Stimulated activated naive CD8-positive, alpha-beta T cell treated with anti-CD3 and anti-CD28 coated beads, Interleukin-15, Interleukin-2, amounts not matched to agents 100 U/mL and 50 U/mL, for 24 hours (primary cell): ENCODE results near the gene PDCD1.

Source experiments
- ATAC-seq: fragments of 150-1000 bp; cut with Tn5 transposase; one replicate; pipeline ENCODE4 v1.10.0; 2021
- DNase-seq: peaks from one replicate; pipeline ENCODE4 v3.0.0; 2021

PDCD1 gene

DNA sequence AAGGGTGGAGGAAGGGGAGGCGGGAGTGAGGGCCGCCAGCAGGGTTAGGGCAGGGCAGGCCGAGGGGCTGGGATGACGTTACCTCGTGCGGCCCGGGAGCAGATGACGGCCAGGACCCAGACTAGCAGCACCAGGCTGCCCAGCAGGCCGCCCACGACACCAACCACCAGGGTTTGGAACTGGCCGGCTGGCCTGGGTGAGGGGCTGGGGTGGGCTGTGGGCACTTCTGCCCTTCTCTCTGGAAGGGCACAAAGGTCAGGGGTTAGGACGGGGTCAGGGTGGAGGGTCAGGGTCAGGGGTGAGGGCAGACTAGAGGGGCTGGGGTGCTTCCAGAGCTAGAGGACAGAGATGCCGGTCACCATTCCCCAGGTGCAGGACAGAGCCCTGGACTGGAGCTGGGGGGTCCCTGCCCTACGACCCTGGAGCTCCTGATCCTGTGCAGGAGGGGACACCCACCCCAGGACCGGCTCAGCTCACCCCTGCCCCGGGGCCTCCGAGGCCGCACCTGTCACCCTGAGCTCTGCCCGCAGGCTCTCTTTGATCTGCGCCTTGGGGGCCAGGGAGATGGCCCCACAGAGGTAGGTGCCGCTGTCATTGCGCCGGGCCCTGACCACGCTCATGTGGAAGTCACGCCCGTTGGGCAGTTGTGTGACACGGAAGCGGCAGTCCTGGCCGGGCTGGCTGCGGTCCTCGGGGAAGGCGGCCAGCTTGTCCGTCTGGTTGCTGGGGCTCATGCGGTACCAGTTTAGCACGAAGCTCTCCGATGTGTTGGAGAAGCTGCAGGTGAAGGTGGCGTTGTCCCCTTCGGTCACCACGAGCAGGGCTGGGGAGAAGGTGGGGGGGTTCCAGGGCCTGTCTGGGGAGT lies 6.3 kb downstream of the PDCD1 start:
- DNase-seq, result no peak

DNA sequence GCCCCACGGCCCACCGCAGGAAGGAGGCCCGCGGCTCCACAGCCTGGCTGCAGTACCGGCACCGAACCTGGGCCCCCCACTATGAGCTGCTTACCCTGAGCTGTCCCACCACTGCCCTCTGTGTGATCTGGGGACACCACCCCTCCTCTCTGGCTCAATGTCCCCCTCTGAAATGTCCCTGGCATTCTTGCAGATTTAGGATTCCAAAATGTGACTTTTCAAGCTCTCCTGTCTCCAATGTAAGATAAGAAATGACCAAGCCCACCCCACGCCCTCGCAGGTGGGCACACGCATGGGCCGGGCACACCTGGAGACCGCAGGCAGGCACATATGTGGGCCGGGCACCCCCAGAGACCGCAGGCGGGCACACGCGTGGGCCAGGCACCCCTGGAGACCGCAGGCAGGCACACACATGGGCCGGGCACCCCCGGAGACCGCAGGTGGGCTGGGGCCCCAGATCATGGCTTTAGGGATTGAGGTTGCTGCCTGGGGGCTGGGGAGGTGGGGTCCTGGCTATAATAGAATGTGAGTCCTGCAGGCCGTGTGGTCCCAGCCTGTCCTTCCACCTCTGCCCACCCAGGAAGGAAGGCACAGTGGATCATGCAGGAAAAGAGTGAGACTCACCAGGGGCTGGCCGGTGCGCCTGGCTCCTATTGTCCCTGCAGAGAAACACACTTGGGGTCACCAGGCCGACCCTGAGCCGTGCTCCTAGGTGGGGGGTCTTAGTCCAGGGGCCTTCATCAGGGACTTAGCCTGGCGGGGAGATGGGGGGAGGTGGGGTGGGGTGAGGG lies 7.2 kb downstream of the PDCD1 start:
- no peak for DNase-seq
- no peak for ATAC-seq

More for the DNA sequence above, 6.3 kb downstream of the PDCD1 start:
- ATAC-seq, result no peak

DNA sequence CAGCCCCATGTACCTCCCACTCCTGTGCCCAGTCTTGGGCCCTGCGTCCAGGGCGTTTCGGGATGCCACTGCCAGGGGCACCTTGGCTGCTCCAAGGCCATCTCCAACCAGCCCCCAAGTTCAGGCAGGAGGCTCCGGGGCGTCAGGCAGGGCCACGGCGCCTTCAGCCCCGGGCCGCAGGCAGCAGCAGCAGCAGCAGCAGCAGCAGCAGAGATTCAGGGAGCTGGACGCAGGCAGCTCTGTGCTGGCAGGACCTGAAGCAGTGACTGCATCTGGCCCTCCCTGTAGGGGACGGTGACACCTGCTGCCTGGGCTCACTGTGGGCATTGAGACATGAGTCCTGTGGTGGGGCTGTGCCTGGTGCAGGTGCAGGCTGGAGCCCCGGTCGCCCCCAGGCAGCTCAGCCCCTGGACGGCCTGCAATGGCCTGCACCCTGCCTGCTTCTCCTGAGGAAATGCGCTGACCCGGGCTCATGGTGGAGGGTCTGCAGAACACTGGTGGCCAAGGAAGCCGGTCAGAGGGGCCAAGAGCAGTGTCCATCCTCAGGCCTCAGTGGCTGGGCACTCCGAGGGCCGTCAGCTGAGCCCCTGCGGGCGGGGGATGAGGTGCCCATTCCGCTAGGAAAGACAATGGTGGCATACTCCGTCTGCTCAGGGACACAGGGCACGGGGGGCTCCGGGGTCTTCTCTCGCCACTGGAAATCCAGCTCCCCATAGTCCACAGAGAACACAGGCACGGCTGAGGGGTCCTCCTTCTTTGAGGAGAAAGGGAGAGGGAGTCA lies 8.0 kb downstream of the PDCD1 start:
- ATAC-seq (no peak), DNase-seq (no peak)

DNA sequence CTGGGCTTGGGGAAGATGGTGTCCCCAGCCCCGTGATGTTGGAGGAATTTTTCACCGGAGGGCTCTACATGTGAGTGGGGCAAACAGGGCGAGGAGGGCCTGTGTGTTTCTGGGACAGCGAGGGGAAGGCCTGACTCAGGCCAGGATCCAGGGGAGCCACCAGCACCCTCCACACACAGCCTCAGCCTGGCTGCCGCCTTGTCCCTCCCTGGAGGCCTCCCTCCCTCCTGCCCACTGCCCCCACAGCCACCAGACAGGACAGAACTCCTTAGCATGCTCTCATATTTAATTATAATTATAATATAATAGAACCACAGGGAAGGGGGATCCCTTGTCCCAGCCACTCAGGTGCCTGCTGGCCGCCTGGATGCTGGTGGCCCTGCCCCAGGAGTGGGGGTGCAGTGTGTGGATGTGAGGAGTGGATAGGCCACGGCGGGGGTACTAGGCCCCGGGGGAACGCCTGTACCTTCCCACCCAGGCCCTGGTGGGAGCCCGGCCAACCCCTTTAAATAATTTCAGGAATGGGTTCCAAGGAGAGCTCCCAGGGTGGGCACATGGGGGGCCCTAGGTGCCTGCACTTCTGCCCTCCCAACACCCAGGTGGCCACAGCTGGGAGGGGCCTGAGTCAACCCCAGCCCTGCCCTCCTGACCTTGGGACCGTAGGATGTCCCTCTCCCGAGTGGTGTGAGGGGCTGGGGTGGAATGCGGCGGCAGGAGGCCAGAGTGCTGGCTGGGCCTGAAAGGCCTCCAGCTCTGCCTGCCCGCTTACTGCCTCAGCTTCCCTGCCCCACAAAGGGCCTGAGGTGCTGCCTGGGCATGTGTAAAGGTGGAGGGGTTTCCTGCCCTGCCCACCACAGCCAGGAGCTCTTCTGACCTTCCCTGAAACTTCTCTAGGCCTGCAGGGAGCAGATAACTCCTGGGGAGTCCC lies 8.8 kb downstream of the PDCD1 start:
- ATAC-seq (no peak), DNase-seq (no peak)

DNA sequence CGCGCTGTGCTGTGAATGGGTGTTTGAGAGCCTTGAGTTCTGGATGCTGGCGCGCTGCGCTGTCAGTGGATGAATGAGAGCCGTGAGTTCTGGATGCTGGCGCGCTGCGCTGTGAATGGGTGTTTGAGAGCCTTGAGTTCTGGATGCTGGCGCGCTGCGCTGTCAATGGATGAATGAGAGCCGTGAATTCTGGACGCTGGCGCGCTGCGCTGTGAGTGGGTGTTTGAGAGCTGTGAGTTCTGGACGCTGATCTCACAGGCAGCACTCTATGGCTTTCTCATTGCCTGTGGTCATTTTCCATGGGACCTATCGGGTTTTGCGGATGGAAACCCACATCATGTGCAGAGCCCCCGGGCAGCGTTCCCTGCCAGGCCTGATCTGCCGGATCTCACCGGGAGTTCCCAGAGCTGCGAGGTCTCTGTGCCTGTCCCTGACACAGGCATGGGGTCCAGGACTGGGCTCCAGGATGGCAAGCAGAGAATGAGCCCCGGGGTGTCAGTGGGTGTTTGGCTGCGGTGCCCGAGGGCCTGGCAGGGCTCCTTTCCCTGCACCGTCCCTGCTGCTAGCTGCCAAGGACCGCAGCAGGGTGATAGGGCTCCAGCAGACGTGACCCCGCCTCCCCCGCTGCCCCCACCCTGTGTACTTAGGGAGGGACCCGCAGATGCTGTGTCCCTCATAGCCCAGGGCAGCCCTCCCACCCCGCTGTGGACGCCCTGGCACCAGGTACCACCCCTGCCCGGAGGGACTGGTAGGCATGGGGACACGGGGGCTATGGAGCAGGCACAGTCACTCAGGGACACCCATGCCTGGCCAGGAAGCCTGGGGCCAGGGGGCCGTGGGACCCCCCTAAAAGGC lies 9.7 kb downstream of the PDCD1 start:
- DNase-seq, result no peak
- no peak for ATAC-seq

DNA sequence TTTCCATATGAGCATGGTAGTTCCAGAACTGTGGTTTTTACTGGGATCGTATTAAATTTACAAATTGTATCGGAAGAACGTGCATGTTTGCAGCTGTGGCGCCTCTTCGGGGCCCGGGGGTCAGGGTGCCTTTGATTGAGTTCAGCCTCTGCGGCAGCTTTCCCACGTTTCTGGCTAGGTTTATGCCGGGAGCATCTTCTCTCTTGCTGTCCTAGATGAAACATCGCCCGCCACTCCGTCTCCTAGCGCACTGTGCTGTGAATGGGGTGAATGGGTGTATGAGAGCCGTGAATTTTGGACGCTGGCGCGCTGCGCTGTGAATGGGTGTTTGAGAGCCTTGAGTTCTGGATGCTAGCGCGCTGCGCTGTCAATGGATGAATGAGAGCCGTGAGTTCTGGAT lies 12.3 kb downstream of the PDCD1 start:
- DNase-seq (no peak), ATAC-seq (no peak)

DNA sequence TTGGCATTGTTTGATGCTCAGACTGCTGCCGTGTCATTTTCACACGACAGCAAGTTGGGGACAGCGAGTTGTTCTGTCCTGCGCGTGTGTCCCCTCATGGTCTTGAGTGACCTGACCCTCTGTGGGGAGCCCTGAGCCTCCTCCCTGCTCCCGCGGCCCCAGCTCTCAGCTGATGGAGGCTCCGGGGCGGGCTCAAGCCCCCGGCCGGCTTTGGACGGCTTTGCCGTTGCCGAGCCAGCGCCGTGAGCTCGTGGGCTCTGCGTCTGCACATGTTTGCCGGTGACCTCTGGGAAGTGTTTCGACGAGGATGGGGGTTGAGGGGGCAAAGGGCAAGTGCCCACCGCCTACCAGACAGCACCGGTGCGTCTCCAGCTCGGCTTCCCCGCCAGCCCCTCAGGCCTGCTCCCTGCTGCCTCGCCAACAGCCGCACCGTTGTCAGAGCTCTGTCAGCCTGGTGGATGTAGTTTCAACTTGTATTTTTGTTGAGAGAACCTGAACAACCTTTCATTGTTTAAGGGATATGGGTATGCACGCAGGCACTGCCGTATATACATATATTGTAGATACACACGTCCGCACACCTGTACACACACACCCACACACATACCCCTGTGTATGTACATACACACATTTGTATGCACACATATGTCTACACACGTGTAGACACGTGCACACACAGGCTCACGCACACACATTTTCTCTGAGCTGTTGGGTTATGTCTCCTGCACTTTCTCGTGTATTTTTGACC lies 13.7 kb downstream of the PDCD1 start:
- DNase-seq (no peak), ATAC-seq (no peak)

DNA sequence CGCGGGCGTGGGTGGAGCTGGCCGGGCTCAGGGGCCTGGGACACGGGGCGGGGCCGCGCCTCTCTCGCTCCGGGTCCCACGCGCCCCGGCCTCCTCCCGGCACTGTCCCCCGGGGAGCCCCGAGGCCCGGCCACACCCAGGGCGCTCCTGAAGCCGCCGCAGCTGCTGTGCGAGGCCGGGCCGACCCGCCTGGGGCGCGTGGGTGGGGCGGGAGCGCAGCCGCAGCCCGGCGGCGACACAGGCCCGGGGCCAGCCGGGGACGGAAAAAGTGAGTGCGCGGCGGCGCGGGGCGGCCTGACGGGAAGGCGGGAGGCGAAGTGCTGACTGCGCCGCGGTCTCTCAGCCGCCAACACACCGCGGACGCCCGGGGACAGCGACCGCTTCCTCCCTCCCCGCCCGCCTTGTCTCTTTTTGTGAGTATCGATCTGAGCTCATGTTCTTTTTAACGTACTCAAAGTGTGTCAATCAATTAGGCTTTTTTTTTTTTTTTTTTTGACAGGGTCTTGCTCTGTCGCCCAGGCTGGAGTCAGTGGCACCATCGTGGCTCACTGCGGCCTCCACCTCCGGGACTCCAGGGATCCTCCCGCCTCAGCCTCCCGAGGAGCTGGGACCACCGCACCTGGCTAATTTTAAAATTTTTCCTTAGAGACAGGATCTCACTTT lies 14.5 kb downstream of the PDCD1 start:
- ATAC-seq, result peak; percentile 90
- peak; percentile 94 for DNase-seq

DNA sequence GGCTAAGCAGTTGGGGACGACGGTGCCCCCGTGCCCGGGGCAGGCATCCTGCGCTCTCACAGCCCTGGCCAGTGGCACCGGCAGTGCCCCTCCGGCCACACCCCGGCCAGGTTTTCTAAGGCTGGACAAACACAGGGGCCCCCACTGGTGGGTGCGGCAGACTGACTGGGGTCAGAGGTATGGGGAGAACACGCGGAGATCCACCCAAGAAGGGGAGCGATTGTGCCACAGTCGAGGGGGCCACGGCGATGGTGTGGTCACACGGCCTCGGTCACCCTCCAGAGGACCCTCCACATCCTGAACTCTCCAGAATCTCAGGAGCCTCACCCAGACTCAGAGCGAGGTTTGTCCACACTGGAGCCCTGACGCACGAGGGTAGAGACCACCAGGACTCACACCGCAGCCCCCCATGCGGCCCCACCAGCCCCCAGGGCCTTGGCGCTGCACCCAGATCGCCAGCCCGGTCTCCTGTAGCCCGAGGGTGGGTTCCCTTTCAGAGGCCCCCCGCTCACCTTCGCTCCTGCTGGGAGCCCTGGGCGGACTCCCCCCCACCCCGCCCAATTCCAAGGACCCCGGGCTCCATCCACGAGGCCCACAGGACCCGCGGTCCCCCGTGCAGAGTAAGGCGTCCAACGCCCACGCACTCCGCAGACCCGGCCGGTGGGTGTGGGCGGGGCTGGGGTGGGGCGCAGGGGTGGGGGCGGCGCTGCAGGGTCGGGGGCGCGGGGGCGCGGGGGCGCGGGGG lies 15.2 kb downstream of the PDCD1 start:
- DNase-seq (no peak), ATAC-seq (no peak)

DNA sequence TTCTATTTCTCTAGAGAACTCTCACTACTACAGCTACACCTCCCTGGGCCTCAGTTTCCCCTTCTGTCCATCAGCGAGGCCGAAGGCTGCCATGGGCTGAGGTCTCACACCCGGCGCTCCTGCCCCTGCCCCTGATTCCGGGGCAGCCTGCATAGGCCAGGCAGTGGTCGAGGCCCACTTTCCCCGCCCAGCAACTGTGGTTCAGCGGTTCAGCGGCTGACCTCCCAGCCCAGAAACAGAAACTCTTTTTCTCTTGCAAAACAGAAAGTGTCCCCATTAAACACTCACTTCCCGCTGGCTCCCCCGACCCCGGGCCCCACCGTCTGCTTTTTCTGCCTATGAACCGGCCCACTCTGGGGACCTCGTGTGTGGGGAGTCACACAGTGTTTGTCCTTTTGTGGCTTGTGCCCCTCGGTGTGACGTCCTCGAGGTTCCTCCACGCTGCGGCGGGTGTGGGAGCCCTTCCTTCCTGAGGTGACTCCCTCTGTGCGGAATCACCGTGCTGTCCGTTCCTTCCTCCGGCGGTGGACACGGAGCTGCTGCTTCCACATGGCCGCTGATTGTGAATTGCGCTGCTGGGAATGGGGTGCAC lies 16.0 kb downstream of the PDCD1 start:
- DNase-seq (peak; percentile 74), ATAC-seq (peak; percentile 30)

DNA sequence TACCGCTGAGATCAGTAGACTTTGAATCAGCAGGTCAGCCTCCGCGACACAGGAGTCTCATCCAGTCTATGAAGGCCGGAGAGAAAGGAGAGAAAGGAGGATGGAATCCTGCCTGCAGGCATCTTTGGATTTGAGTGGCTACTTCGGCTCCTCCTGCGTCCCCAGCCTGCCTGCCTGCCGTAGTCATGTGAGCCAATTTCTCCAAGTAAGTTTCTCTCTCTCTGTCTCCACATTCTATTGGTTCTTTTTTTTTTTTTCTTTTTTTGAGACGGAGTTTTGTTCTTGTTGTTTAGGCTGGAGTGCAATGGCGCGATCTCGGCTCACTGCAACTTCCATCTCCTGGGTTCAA lies 16.7 kb downstream of the PDCD1 start:
- DNase-seq (no peak), ATAC-seq (no peak)

DNA sequence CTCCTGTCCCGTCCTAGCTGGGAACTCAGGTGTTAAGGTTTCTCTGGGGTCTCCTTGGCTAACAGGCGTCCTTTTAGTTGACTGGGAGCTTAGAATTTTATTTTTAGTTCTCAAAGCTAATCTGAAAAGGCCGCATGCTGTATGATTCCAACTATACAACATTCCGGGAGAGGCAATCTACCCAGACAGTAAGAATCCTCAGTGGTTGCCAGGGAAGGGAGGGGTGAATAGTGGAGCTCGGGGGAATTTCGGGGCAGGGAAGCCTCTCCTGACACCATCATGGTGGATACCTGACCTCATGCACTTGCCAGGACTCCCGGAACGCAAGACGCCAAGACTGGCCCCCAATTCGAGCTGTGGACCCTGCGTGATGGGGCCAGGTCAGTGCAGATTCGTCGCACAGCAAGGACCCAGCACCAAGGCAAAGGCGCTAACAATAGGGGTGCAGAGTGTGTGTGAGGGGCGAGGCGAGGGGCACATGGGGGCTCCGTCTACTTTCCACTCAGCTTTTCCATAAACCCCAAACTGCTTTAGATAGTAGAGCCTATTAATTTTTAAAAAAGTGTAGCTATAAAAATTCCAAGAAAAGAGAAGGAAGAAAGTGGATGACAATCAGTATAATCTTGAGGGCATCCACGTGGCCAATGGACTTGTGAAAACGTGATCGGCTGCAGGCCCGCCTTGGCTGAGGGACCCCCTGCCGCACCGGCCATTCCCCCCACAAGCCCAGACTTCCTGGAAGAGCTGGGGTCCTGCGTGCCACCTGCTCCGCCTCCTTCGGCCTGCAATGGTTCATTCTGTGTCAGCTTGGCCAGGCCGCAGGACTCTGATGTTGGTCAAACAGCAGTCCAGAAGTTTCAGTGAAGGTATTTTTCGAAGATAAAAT lies 17.3 kb downstream of the PDCD1 start:
- ATAC-seq (no peak), DNase-seq (no peak)

DNA sequence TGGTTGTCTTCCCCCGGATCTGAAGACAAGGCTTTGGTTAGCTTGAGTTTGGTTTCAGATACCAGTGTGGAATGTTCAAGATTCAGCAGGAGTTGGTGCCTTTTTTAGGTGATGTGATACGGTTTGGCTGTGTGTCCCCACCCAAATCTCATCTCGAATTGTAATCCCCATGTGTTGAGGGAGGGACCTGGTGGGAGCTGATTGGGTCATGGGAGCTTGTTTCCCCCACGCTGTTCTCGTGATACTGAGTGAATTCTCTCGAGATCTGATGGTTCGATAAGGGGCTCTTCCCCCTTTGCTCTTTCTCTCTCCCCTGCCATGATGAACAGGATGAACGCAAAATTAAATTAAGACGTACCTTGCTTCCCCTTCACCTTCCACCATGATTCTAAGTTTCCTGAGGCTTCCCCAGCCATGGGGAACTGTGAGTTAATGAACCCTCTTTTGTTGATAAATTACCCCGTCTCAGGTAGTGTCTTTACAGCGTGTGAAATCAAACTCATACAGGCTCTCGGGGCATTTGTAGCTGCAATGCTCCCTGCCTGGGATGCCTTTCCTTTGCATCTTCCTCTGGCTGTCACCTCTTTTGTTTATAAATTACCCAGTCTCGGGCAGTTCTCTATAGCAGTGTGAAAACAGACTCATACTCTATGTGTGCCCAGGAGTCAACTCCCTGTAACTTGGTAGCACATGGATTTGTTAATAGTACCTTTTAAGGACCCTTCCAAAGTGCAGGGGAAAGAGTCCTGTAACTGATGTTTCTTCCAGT lies 21.3 kb downstream of the PDCD1 start:
- DNase-seq (no peak), ATAC-seq (no peak)

DNA sequence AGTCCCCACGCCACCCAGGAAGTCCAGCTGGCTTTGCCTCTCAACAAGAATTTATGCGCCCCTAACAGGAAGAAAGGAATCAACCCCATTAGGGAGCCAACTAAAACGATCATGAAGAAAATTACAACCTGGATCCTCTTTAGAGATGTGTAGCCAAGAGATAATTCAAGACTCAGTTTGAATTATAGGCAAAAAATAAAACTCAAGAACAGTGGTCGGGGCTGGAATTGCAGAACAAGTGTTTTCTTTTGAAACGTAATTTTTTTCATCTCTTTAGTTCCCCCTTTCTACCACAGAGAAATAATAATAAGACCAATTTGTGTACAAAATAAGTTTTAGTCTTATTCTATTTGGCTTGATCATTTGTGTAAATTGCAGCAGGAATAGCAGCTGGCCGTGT lies 22.4 kb downstream of the PDCD1 start:
- no peak for DNase-seq
- no peak for ATAC-seq

DNA sequence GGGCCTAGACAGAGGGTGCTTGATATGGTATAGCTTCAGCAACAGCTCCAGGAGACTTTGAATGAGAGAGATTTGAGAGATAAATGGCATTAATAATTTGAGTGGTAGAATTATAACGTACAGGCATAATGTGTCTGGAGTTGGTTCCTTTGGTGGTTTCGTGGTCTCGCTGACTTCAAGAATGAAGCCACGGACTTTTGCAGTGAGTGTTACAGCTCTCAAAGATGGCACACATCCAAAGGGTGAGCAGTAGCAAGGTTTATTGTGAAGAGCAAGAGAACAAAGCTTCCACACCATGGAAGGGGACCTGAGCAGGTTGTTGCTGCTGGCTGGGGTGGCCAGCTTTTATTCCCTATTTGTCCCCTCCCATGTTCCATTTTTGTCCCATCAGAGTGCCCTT lies 23.1 kb downstream of the PDCD1 start:
- DNase-seq (no peak), ATAC-seq (no peak)

DNA sequence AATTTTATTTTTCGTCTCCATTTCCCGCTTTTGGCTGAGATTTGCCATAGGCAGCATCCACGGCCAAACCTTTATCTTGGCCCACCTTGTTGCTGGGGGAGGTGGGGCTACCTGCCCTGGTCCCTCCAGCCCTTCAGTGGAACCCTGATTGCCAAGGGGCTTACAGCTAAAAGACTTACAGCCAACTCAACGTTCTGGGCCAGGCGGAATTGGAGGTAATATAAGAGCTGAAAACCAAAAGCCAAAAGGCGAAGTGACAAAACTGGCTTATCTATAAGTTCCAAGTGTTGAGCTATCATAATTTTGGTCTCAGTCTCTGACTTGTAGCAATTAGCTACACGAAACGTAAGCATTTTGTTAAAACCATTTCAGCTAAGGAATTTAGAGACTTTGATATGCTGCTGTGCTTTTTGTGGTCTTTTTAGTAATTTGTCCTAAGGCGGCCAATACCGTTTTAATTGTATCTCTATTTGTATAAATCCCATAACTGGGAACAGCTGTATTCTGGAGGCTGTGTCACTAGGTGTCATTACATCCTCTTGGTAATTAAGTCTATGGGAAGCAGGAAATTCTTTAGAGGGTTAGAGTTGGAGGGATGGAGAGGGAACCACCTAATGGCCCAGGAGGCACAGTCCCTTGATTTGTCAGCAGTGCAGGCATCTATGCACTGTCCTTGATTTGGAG lies 24.0 kb downstream of the PDCD1 start:
- DNase-seq, result no peak
- no peak for ATAC-seq
